Trophoblast cell (in vitro differentiated cells and primary cell): Measurements from ENCODE around the gene ARHGEF6.

Experiments used
- DNase-seq, 2 donors: peaks; one replicate each; pipeline ENCODE4 v3.0.0-alpha.2; 2016
- H2AFZ ChIP-seq: 2 replicates; pipeline ENCODE4 v1.6.1; 2013; ENCODE audit warnings: low read length, moderate library complexity, mild to moderate bottlenecking; ENCODE audit not compliant: insufficient read depth, poor library complexity
- H2AK5ac ChIP-seq: 2 replicates; pipeline ENCODE4 v1.6.1; 2013; ENCODE audit warnings: mild to moderate bottlenecking, low read length
- H2BK120ac ChIP-seq: 2 replicates; pipeline ENCODE4 v1.6.1; 2013; ENCODE audit warnings: low read length, mild to moderate bottlenecking, moderate library complexity; ENCODE audit not compliant: insufficient read depth, poor library complexity
- H2BK12ac ChIP-seq: 2 replicates; pipeline ENCODE4 v1.6.1; 2013; ENCODE audit warnings: mild to moderate bottlenecking, low read length, moderate library complexity
- H2BK5ac ChIP-seq: 2 replicates; pipeline ENCODE4 v1.6.1; 2013; ENCODE audit warnings: low read length, low read depth, moderate library complexity, mild to moderate bottlenecking; ENCODE audit not compliant: poor library complexity
- H3K14ac ChIP-seq: 2 replicates; pipeline ENCODE4 v1.6.1; 2013; ENCODE audit warnings: mild to moderate bottlenecking, low read length
- H3K18ac ChIP-seq: 2 replicates; pipeline ENCODE4 v1.6.1; 2013; ENCODE audit warnings: mild to moderate bottlenecking, low read length
- H3K23ac ChIP-seq: 2 replicates; pipeline ENCODE4 v1.6.1; 2013; ENCODE audit warnings: low read length
- H3K27ac ChIP-seq: 2 replicates; pipeline ENCODE4 v1.5.1; 2013; ENCODE audit warnings: low read depth, mild to moderate bottlenecking, inconsistent platforms, low read length, moderate library complexity
- H3K27me3 ChIP-seq: 2 replicates; pipeline ENCODE4 v1.6.1; 2013; ENCODE audit warnings: inconsistent platforms, mild to moderate bottlenecking, low read length, moderate library complexity; ENCODE audit not compliant: insufficient read depth
- H3K36me3 ChIP-seq, 2 experiments: 1 replicate in 1 of 2; 2 replicates in 1 of 2; pipeline ENCODE4 v1.6.1; 2013; ENCODE audit warnings: low read length in 2 of 2, mild to moderate bottlenecking in 2 of 2, moderate library complexity in 1 of 2; ENCODE audit not compliant: insufficient read depth in 2 of 2, control insufficient read depth in 1 of 2
- H3K4ac ChIP-seq: 2 replicates; pipeline ENCODE4 v1.6.1; 2013; ENCODE audit warnings: low read depth, mild to moderate bottlenecking, low read length, moderate library complexity
- H3K4me1 ChIP-seq, 2 experiments: 1 replicate in 1 of 2; 2 replicates in 1 of 2; pipeline ENCODE4 v1.6.1; 2013; ENCODE audit warnings: low read length in 2 of 2, mild to moderate bottlenecking in 2 of 2, moderate library complexity in 1 of 2; ENCODE audit not compliant: insufficient read depth in 2 of 2, control insufficient read depth in 1 of 2
- H3K4me2 ChIP-seq: 2 replicates; pipeline ENCODE4 v1.6.1; 2013; ENCODE audit warnings: inconsistent platforms, mild to moderate bottlenecking, low read length, moderate library complexity
- H3K4me3 ChIP-seq: 2 replicates; pipeline ENCODE4 v1.5.1; 2013; ENCODE audit warnings: mild to moderate bottlenecking, low read depth, low read length, inconsistent platforms
- H3K79me1 ChIP-seq: one replicate; pipeline ENCODE4 v1.6.1; 2013; ENCODE audit warnings: low read length
- H3K79me2 ChIP-seq: 2 replicates; pipeline ENCODE4 v1.6.1; 2013; ENCODE audit warnings: low read length, mild to moderate bottlenecking; ENCODE audit not compliant: control insufficient read depth, insufficient read depth, poor library complexity
- H3K9ac ChIP-seq: 2 replicates; pipeline ENCODE4 v1.6.1; 2013; ENCODE audit warnings: mild to moderate bottlenecking, low read length
- H3K9me3 ChIP-seq: 2 replicates; pipeline ENCODE4 v1.6.1; 2013; ENCODE audit warnings: low read depth, mild to moderate bottlenecking, control low read depth, inconsistent platforms, low read length; ENCODE audit not compliant: insufficient read depth
- H4K12ac ChIP-seq: 2 replicates; pipeline ENCODE4 v1.6.1; 2013; ENCODE audit warnings: low read depth, mild to moderate bottlenecking, low read length, moderate library complexity
- H4K8ac ChIP-seq: 2 replicates; pipeline ENCODE4 v1.6.1; 2013; ENCODE audit warnings: low read depth, mild to moderate bottlenecking, low read length, moderate library complexity
- H4K91ac ChIP-seq: one replicate; pipeline ENCODE4 v1.6.1; 2013; ENCODE audit warnings: low read depth, mild to moderate bottlenecking, low read length, moderate library complexity
- WGBS: extraction: QIAGEN DNeasy Blood & Tissue Kit; methylation state at CpG from one replicate; pipeline ENCODE4 v1.1.7; 2013; ENCODE audit warnings: missing lambda C conversion rate; ENCODE audit not compliant: insufficient read length, insufficient coverage; ENCODE audit errors: extremely low coverage; 5-methylcytosine and 5-hydroxymethylcytosine counted together

ARHGEF6 gene

GRCh38 chrX:136711147-136711546 is 69.6 kb downstream of the ARHGEF6 start:
- Histone ChIP-seq H3K18ac (no peak overlapping the region), H3K23ac (no peak overlapping the region), H2BK120ac (no peak overlapping the region), H2AK5ac (no peak overlapping the region), H3K9me3 (no peaks in the 10 kb centered on the region), H3K27me3 (no peaks in the 10 kb centered on the region), H3K14ac (no peak overlapping the region), H4K91ac (no peak overlapping the region), H2AFZ (no peak overlapping the region), H2BK12ac (no peak overlapping the region), H4K8ac (no peak overlapping the region), H3K9ac (no peak overlapping the region), H3K4ac (no peak overlapping the region), H3K36me3 (no peaks in the 10 kb centered on the region), H3K27ac (no peak overlapping the region), H4K12ac (no peak overlapping the region), H3K79me2 (no peaks in the 10 kb centered on the region), H2BK5ac (no peak overlapping the region), H3K4me1 (no peaks in the 10 kb centered on the region), H3K4me2 (no peak overlapping the region), H3K79me1 (no peaks in the 10 kb centered on the region), H3K4me3 (no peak overlapping the region)
- peak in 1 of 2 donors; percentile 32 for DNase-seq
- no CpG with 5 or more reads among the region's 1 CpG for WGBS

GRCh38 chrX:136710325-136710951 is 70.3 kb downstream of the ARHGEF6 start:
- no peaks in the 10 kb centered on the region for H3K79me2 ChIP-seq
- no peak overlapping the region for H3K23ac ChIP-seq
- no peaks in the 10 kb centered on the region for H3K4me1 ChIP-seq
- H3K14ac ChIP-seq, result no peak overlapping the region
- no peak overlapping the region for H3K4me3 ChIP-seq
- H2BK5ac ChIP-seq, result no peak overlapping the region
- no peak overlapping the region for H2BK120ac ChIP-seq
- no peak overlapping the region for H3K18ac ChIP-seq
- H2BK12ac ChIP-seq, result no peak overlapping the region
- no peak for DNase-seq
- H3K79me1 ChIP-seq, result no peaks in the 10 kb centered on the region
- H4K12ac ChIP-seq, result no peak overlapping the region
- no CpG with 5 or more reads among the region's 2 CpGs for WGBS
- no peaks in the 10 kb centered on the region for H3K9me3 ChIP-seq
- no peak overlapping the region for H3K4ac ChIP-seq
- no peaks in the 10 kb centered on the region for H3K27me3 ChIP-seq
- no peak overlapping the region for H3K4me2 ChIP-seq
- no peak overlapping the region for H4K91ac ChIP-seq
- H4K8ac ChIP-seq, result no peak overlapping the region
- no peak overlapping the region for H2AK5ac ChIP-seq
- no peaks in the 10 kb centered on the region for H3K36me3 ChIP-seq
- H3K9ac ChIP-seq, result no peak overlapping the region
- H2AFZ ChIP-seq, result no peak overlapping the region
- H3K27ac ChIP-seq, result no peak overlapping the region

- DNase-seq, result peak in 1 of 2 donors; percentile 31
- Histone ChIP-seq H4K91ac (no peak overlapping the region), H3K4me2 (no peak overlapping the region), H2BK5ac (no peak overlapping the region), H2BK12ac (no peak overlapping the region), H4K8ac (no peak overlapping the region), H3K27ac (no peak overlapping the region), H2AK5ac (no peak overlapping the region), H3K27me3 (no peaks in the 10 kb centered on the region), H2BK120ac (no peak overlapping the region), H3K4me3 (no peak overlapping the region), H3K9me3 (no peaks in the 10 kb centered on the region), H3K18ac (no peak overlapping the region), H2AFZ (no peak overlapping the region), H3K79me1 (no peaks in the 10 kb centered on the region), H3K4me1 (no peaks in the 10 kb centered on the region), H3K36me3 (no peaks in the 10 kb centered on the region), H3K9ac (no peak overlapping the region), H4K12ac (no peak overlapping the region), H3K4ac (no peak overlapping the region), H3K23ac (no peak overlapping the region), H3K79me2 (no peaks in the 10 kb centered on the region), H3K14ac (no peak overlapping the region)
- WGBS, result no CpG with 5 or more reads among the region's 1 CpG
Measured at GRCh38 chrX:136708348-136708747, 72.4 kb downstream of the ARHGEF6 start.

GRCh38 chrX:136697156-136697555 is 83.6 kb downstream of the ARHGEF6 start:
- no peak for DNase-seq
- no peak overlapping the region for H3K14ac ChIP-seq
- H3K18ac ChIP-seq, result no peak overlapping the region
- H3K9me3 ChIP-seq, result no peaks in the 10 kb centered on the region
- H4K8ac ChIP-seq, result no peak overlapping the region
- H3K4me2 ChIP-seq, result no peak overlapping the region
- H3K23ac ChIP-seq, result no peak overlapping the region
- no peak overlapping the region for H3K9ac ChIP-seq
- no peaks in the 10 kb centered on the region for H3K36me3 ChIP-seq
- no peak overlapping the region for H2AFZ ChIP-seq
- H4K91ac ChIP-seq, result no peak overlapping the region
- H3K4me3 ChIP-seq, result no peak overlapping the region
- H3K79me2 ChIP-seq, result no peaks in the 10 kb centered on the region
- no peaks in the 10 kb centered on the region for H3K27me3 ChIP-seq
- no peak overlapping the region for H2AK5ac ChIP-seq
- H3K27ac ChIP-seq, result no peak overlapping the region
- no peak overlapping the region for H2BK12ac ChIP-seq
- H4K12ac ChIP-seq, result no peak overlapping the region
- H2BK5ac ChIP-seq, result no peak overlapping the region
- no peak overlapping the region for H3K4ac ChIP-seq
- no peaks in the 10 kb centered on the region for H3K79me1 ChIP-seq
- H3K4me1 ChIP-seq, result no peaks in the 10 kb centered on the region
- no CpG with 5 or more reads among the region's 1 CpG for WGBS
- no peak overlapping the region for H2BK120ac ChIP-seq
